Mucosa of descending colon (tissue), 3 donors: ENCODE data around the gene CFAP141. TPM values are rescaled to one million over a fixed set of nuclear protein-coding genes. Genes with fewer than 3 reads are reported as not detected.

ENCODE experiments used
- ATAC-seq: fragments of 200-7000 bp; cut with Tn5 transposase; one replicate; pipeline ENCODE4 v1.9.1; 2020; ENCODE audit warnings: mild to moderate bottlenecking, moderate library complexity
- DNase-seq, 3 donors: peaks; one replicate each; pipeline ENCODE4 v3.0.0-alpha.2; 2020
- H3K36me3 ChIP-seq: fragments of 200-600 bp; one replicate; pipeline ENCODE4 v1.8.0; 2021; ENCODE audit warnings: low read depth, mild to moderate bottlenecking
- H3K4me1 ChIP-seq: fragments of 200-600 bp; one replicate; pipeline ENCODE4 v1.8.0; 2021; ENCODE audit warnings: low read depth, mild to moderate bottlenecking
- H3K4me3 ChIP-seq: fragments of 200-600 bp; one replicate; pipeline ENCODE4 v1.8.0; 2021; ENCODE audit warnings: mild to moderate bottlenecking
- H3K9me3 ChIP-seq: fragments of 200-600 bp; one replicate; pipeline ENCODE4 v1.8.0; 2021; ENCODE audit warnings: mild to moderate bottlenecking
- intact Hi-C, 2 donors: fragments of 100-400 bp; cut with DNase I in 1 of 2; cut with micrococcal nuclease in 1 of 2; formaldehyde crosslinking; loops; one replicate each; pipeline versions ENCODE4 v1.11.0 to v1.11.1; 2022; cut with DNase I, micrococcal nuclease
- total RNA-seq, 3 donors: library from RNA; stranded (reverse); fragmentation: NEBNext Ultra II Directional in 2 of 3; extraction: Animal tissue kit (Norgen Biotek cat#: 25700) in 2 of 3; gene quantifications; one replicate each; pipeline versions ENCODE4 v1.2.1 to v1.2.4, GENCODE V29; 2021 to 2023
- TF ChIP-seq, protein P1 (sequence below): fragments of 200-600 bp; IDR thresholded peaks from one replicate; pipeline ENCODE4 v1.8.0; 2022; ENCODE audit warnings: antibody characterized with exemption, mild to moderate bottlenecking
- donor health status: DM: no; HTN: no; CAD: no; lungs with moderate emphysema.
- donor health status: DM: no; HTN: no; CAD: no.
- donor health status: DM: no; HTN: yes; CAD: no.

The CFAP141 gene
- total RNA-seq, 3 donors from 2014 or later: not detected

DNA sequence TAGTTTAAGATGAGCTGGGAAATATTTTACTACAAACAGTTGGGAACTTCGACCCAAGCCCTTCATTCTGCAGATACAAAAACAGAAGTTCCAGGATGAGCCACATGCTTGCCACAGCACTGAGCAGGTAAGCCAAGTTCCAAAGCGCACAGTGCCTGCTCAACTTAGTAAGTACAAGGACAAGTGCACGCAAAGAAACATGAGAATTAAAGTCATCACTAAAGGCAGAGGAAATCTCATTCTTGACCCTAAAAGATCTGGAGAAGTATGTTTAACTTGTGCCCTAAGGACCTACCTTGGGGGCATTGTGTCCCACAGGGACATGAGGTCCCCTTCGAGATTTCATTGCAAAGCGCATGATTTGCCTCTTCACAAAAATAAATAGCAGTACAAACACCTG, 13.4 kb upstream of the CFAP141 start:
- H3K4me3 ChIP-seq: peak overlapping the region; percentile 77
- H3K36me3 ChIP-seq: no peaks in the 10 kb centered on the region
- no peaks in the 10 kb centered on the region for H3K9me3 ChIP-seq
- intact Hi-C loops: no loop called here
- TF ChIP-seq, protein P1, sequence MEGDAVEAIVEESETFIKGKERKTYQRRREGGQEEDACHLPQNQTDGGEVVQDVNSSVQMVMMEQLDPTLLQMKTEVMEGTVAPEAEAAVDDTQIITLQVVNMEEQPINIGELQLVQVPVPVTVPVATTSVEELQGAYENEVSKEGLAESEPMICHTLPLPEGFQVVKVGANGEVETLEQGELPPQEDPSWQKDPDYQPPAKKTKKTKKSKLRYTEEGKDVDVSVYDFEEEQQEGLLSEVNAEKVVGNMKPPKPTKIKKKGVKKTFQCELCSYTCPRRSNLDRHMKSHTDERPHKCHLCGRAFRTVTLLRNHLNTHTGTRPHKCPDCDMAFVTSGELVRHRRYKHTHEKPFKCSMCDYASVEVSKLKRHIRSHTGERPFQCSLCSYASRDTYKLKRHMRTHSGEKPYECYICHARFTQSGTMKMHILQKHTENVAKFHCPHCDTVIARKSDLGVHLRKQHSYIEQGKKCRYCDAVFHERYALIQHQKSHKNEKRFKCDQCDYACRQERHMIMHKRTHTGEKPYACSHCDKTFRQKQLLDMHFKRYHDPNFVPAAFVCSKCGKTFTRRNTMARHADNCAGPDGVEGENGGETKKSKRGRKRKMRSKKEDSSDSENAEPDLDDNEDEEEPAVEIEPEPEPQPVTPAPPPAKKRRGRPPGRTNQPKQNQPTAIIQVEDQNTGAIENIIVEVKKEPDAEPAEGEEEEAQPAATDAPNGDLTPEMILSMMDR: no peak
- DNase-seq (peak in 1 of 3 donors; percentile 30), ATAC-seq (no peak)
- peaks cover 26% of the 10 kb centered on the region for H3K4me1 ChIP-seq

DNA sequence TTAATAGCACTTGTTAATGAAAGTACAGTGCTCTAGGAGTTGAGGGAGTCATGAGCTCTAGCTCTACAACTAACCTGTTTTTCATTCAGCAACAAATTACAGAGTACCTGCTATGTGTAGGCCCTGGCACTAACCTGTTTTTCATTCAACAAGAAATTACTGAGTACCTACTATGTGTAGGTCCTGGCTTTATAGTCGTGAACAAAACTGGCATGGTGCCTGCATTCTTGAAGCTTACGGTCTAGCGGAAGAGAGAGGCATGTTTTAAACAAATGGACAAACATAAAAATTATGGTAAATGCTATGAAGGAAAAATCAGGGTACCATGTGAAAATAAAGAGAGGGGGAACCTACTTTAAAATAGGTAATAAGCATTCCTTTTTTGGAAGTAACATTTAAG, 12.4 kb upstream of the CFAP141 start:
- DNase-seq (no peak), ATAC-seq (no peak)
- no peaks in the 10 kb centered on the region for H3K9me3 ChIP-seq
- no peaks in the 10 kb centered on the region for H3K36me3 ChIP-seq
- no peak overlapping the region for H3K4me3 ChIP-seq
- intact Hi-C loops: no loop called here
- peaks cover 26% of the 10 kb centered on the region for H3K4me1 ChIP-seq
- TF ChIP-seq, protein P1: no peak

DNA sequence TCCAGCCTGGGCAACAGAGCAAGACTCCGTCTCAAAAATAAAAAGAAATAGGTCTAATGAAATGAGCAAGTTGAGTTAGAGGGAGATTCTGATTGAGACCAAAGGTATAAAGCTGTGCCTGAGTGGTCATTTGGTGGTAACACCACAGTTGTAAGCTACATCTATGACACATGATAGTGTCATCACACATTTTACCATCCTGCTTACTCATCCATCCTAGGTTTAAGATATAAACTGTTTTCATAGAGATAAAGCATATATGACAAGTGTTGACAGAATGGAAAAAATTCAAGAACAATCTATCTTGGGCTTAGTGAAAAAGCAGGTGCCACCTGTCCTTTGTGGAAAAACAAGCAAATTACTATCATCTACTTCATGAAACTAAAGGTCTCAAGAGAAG, 7.1 kb upstream of the CFAP141 start:
- Histone ChIP-seq H3K4me3 (no peak overlapping the region), H3K4me1 (peaks cover under 1% of the 10 kb centered on the region), H3K36me3 (peaks cover 17% of the 10 kb centered on the region), H3K9me3 (no peaks in the 10 kb centered on the region)
- TF ChIP-seq, protein P1: no peak
- no peak for DNase-seq
- intact Hi-C loops: no loop called here
- ATAC-seq: no peak

DNA sequence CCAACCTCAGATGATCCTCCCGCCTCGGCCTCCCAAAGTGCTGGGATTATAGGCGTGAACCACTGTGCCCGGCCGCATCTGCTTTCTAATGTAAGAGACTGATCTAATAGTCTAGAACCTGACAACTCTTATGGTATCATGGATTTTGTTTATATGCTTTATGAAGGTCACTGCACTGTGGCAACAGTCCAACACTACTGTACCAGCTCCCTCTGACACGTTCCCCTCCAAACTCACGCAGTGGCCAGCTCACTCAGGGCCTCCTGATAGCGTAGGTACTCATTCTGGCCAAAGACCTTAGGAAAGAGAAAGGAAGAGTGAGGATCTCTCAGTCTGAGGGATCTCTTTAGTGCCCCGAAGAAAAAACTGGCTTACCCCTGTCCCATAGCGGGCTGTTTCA, 6.0 kb upstream of the CFAP141 start:
- ATAC-seq: no peak
- intact Hi-C loops: no loop called here
- no peak for DNase-seq
- Histone ChIP-seq H3K4me3 (no peak overlapping the region), H3K36me3 (peaks cover 17% of the 10 kb centered on the region), H3K9me3 (no peaks in the 10 kb centered on the region), H3K4me1 (no peaks in the 10 kb centered on the region)
- TF ChIP-seq, protein P1: no peak

DNA sequence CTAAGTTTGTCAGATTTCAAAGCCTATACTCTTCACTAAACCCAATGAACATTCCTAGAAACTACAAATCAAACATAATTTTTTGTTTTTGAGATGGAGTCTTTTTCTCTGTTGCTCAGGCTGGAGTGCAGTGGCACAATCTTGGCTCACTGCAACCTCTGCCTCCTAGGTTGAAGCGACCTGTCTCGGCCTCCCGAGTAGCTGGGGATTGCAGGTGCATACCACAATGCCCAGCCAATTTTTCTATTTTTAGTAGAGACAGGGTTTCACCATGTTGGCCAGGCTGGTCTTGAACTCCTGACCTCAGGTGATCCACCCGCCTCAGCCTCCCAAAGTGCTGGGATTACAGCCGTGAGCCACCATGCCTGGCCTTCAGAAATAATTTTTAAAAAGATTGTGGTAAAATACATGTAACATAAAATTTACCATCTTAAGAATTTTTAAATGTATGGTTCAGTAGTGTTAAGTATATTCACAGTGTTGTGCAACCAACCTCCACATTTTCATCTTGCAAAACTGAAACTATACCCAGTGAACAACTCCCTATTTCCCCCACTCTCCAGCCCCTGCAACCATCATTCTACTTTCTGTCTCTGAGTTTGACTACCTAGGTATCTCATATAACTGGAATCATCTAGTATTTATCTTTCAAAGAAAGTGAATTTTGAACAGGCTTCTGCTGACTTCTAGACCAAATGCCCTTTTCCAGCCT, 2.7 kb upstream of the CFAP141 start:
- ATAC-seq: no peak
- TF ChIP-seq, protein P1: no peak
- H3K9me3 ChIP-seq: no peaks in the 10 kb centered on the region
- H3K4me3 ChIP-seq: no peak overlapping the region
- intact Hi-C loops: no loop called here
- no peak for DNase-seq
- H3K36me3 ChIP-seq: peaks cover 17% of the 10 kb centered on the region
- H3K4me1 ChIP-seq: no peaks in the 10 kb centered on the region
